AG04450 (cell line): ENCODE measurements around the gene FILIP1. TPM values are rescaled to one million over a fixed set of nuclear protein-coding genes. Genes with fewer than 3 reads are reported as not detected.

Source experiments
- CTCF ChIA-PET: fragments of 300-600, 350-600 bp; formaldehyde crosslinking; extraction: SDS; loops from one replicate; lab custom pipeline; 2022; ENCODE audit warnings: antibody characterized with exemption, inconsistent platforms; lab: Charles Lee
- POLR2A ChIA-PET: fragments of 350-600 bp; formaldehyde crosslinking; extraction: SDS; loops from one replicate; lab custom pipeline; 2021; ENCODE audit warnings: antibody characterized with exemption, inconsistent platforms; lab: Yijun Ruan, JAX
- DNase-seq: peaks from one replicate; pipeline ENCODE4 v3.0.0-alpha.2; 2011; ENCODE audit warnings: low read depth, low spot score
- H3K27ac ChIP-seq: one replicate; pipeline ENCODE4 v1.5.1; 2012; ENCODE audit warnings: low read depth, low read length, control low read depth
- H3K27me3 ChIP-seq: one replicate; pipeline ENCODE4 v1.6.0; 2012; ENCODE audit warnings: low read length; ENCODE audit not compliant: control insufficient read depth, insufficient read depth
- H3K4me3 ChIP-seq: 2 replicates; pipeline ENCODE4 v1.5.1; 2011; ENCODE audit warnings: mild to moderate bottlenecking, low read depth, low read length, control low read depth
- H3K9me3 ChIP-seq: 2 replicates; pipeline ENCODE4 v1.5.1; 2012; ENCODE audit warnings: low read length; ENCODE audit not compliant: control insufficient read depth, insufficient read depth
- CTCF ChIP-seq: IDR thresholded peaks from 2 replicates; pipeline ENCODE4 v1.5.1; 2011; ENCODE audit warnings: low read depth, low read length, control low read depth, inconsistent platforms
- polyA plus RNA-seq: library from polyadenylated mRNA; depleted of rRNA; stranded (reverse); fragments of >200 nt; gene quantifications from 2 replicates; pipeline ENCODE4 v1.2.3, GENCODE V29; 2011

Gene FILIP1
- polyA plus RNA-seq, 1 experiment, result 0.12 TPM

- Histone ChIP-seq H3K27me3 (no peaks in the 10 kb centered on the region), H3K4me3 (no peak overlapping the region), H3K27ac (no peak overlapping the region), H3K9me3 (no peaks in the 10 kb centered on the region)
- ChIA-PET CTCF (interaction anchor here (2.0 to 3.2 kb wide), 3 partner anchors 35 to 245 kb away, joined by 7 to 18 read pairs (median 12); no protein-coding TSS in a partner anchor), POLR2A (no interaction called here)
- DNase-seq, result no peak
- no peak for TF ChIP-seq CTCF
These were observed 192.1 kb downstream of the FILIP1 start for GRCh38 chr6:75301537-75301936.

- no peak for TF ChIP-seq CTCF
- DNase-seq, result no peak
- Histone ChIP-seq H3K27ac (no peak overlapping the region), H3K27me3 (no peaks in the 10 kb centered on the region), H3K4me3 (no peak overlapping the region), H3K9me3 (no peaks in the 10 kb centered on the region)
- CTCF ChIA-PET, result interaction anchor here (2.0 to 3.2 kb wide), 3 partner anchors 34 to 245 kb away, joined by 7 to 18 read pairs (median 12); no protein-coding TSS in a partner anchor
- POLR2A ChIA-PET, result no interaction called here
These were observed 192.5 kb downstream of the FILIP1 start for GRCh38 chr6:75301088-75301487.

- H3K27me3 ChIP-seq, result no peaks in the 10 kb centered on the region
- no peaks in the 10 kb centered on the region for H3K9me3 ChIP-seq
- CTCF ChIA-PET, result interaction anchor here (2.0 to 3.2 kb wide), 3 partner anchors 34 to 246 kb away, joined by 7 to 18 read pairs (median 12); no protein-coding TSS in a partner anchor
- no peak overlapping the region for H3K4me3 ChIP-seq
- no peak overlapping the region for H3K27ac ChIP-seq
- POLR2A ChIA-PET, result no interaction called here
- DNase-seq, result no peak
- TF ChIP-seq CTCF, result no peak
These were observed 193.1 kb downstream of the FILIP1 start for GRCh38 chr6:75300531-75300855.

GRCh38 chr6:75299801-75300530, 193.6 kb downstream of the FILIP1 start:
- DNase-seq, result no peak
- POLR2A ChIA-PET, result no interaction called here
- CTCF ChIA-PET, result interaction anchor here (2.0 to 3.2 kb wide), 4 partner anchors 33 to 246 kb away, joined by 7 to 28 read pairs (median 15); no protein-coding TSS in a partner anchor
- TF ChIP-seq CTCF, result no peak
- Histone ChIP-seq H3K4me3 (no peak overlapping the region), H3K9me3 (no peaks in the 10 kb centered on the region), H3K27me3 (no peaks in the 10 kb centered on the region), H3K27ac (no peak overlapping the region)
